ENCODE measurements around the gene ANKS1B. TPM values are rescaled to one million over a fixed set of nuclear protein-coding genes. Genes with fewer than 3 reads are reported as not detected.

The ANKS1B gene
- total and polyA plus RNA-seq, 2 of the 4 experiments (the other 2 are of a cell fraction) = 0.17 to 0.18 TPM

DNA sequence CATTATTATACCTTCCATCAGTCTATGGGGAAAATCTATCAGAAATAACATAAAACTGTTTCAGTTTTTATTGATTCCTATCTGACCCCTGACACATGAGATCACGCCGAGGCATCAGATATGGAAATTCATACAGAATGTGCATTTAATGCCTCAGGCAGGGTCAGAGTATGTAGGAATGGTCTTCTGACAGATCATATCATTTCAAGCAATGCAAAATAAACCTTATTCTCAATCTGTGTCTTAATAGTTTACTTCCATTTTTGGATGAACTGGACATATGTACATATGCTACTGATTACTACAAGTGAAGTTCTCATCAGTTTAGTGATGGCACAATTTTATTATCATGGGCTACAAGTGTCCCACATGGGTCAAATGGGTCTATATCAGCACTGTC, 150.0 kb downstream of the ANKS1B start:
- H4K8ac ChIP-seq (ENCODE audit: low read depth in 2 of 2, low read length in 2 of 2) = no peak overlapping the region
- H2BK5ac ChIP-seq (ENCODE audit: low read depth, low read length, poor library complexity, severe bottlenecking) = no peak overlapping the region

More for the DNA sequence above, 150.0 kb downstream of the ANKS1B start:
- Histone ChIP-seq H3K9me3 (ENCODE audit: control insufficient read depth, insufficient read depth, low read length) (no peaks in the 10 kb centered on the region), H2BK20ac (ENCODE audit: low read depth, low read length) (no peak overlapping the region), H3K23ac (ENCODE audit: low read depth, low read length) (no peak overlapping the region), H2AFZ (replicated peaks; ENCODE audit: low read length, poor library complexity) (no peak overlapping the region), H3K36me3 (ENCODE audit: control insufficient read depth, insufficient read depth, low read length) (no peaks in the 10 kb centered on the region), H3K4me2 (ENCODE audit: low read depth, low read length) (no peak overlapping the region), H4K91ac (ENCODE audit: insufficient read depth, low read depth, low read length) (no peak overlapping the region), H3K4me3 (ENCODE audit: insufficient read depth, low read depth, low read length) (no peak overlapping the region), H3K4me1 (ENCODE audit: control insufficient read depth, insufficient read depth, low read length) (no peaks in the 10 kb centered on the region), H3K79me1 (ENCODE audit: low read depth in 1 of 2, low read length in 2 of 2) (no peaks in the 10 kb centered on the region), H4K5ac (ENCODE audit: low read depth, low read length) (no peak overlapping the region), H3K56ac (ENCODE audit: extremely low read depth, insufficient read depth, low read length) (no peak overlapping the region), H3K9me1 (ENCODE audit: insufficient read depth, low read length) (no peaks in the 10 kb centered on the region), H3K14ac (replicated peaks; ENCODE audit: low read depth, low read length) (no peak overlapping the region), H3K18ac (ENCODE audit: low read depth, low read length) (no peak overlapping the region), H4K20me1 (ENCODE audit: insufficient read depth, low read length) (no peaks in the 10 kb centered on the region), H3K27ac (ENCODE audit: insufficient read depth, low read length) (no peak overlapping the region), H2BK15ac (ENCODE audit: low read depth, low read length) (no peak overlapping the region), H2AK5ac (ENCODE audit: low read depth, low read length) (no peak overlapping the region), H2BK120ac (ENCODE audit: low read depth, low read length) (no peak overlapping the region), H3K4ac (ENCODE audit: low read depth, low read length) (no peak overlapping the region), H3K9ac (ENCODE audit: low read depth, low read length) (no peak overlapping the region), H2AK9ac (replicated peaks; ENCODE audit: low read depth, low read length, poor library complexity) (no peak overlapping the region), H3K27me3 (ENCODE audit: control insufficient read depth, insufficient read depth, low read length) (no peaks in the 10 kb centered on the region)
- dilution Hi-C loops (cut with HindIII; ENCODE audit: low sequenced_read_pairs, unreplicated experiment) (no loop called here), intact Hi-C loops (cut with micrococcal nuclease) (no loop called here), in situ Hi-C loops (cut with MboI; ENCODE audit: low sequenced_read_pairs) (no loop called here)
- no TSS peak for BruUV-seq (replicated peaks)
- no peak for DNase-seq
- CTCF ChIA-PET = no interaction called here
- POLR2A ChIA-PET (ENCODE audit: unreplicated experiment) = no interaction called here
- WGBS, 2 experiments (ENCODE audit: extremely low coverage in 2 of 2, insufficient read length in 1 of 2) = no CpG with 5 or more reads among the region's 2 CpGs
- TF ChIP-seq BHLHE40 (IDR thresholded peaks at IDR 0.05; ENCODE audit: low read depth, low read length) (no peak), RCOR1 (IDR thresholded peaks at IDR 0.05; ENCODE audit: insufficient replicate concordance, low read length) (no peak)
- no peak for ATAC-seq (ENCODE audit: low read depth)

All from IMR-90 (cell line).